Esophagus muscularis mucosa (tissue), 4 donors: ENCODE measurements around the gene CDK14. TPM values are rescaled to one million over a fixed set of nuclear protein-coding genes. Genes with fewer than 3 reads are reported as not detected.

ENCODE experiments used
- DNase-seq: peaks from one replicate; pipeline ENCODE4 v3.0.0-alpha.2; 2017; ENCODE audit errors: extremely low spot score
- H3K27ac ChIP-seq, 4 donors: fragments of 200-600 bp; sonication (generic); replicated peaks in 1 of 4; 1 replicate in 3 of 4; 2 replicates in 1 of 4; pipeline ENCODE4 v1.5.1; 2016 to 2019; ENCODE audit warnings: mild to moderate bottlenecking in 1 of 4
- H3K27me3 ChIP-seq, 4 donors: fragments of 200-600 bp; sonication (generic); one replicate each; pipeline versions ENCODE4 v1.5.1 to v1.6.0; 2016 to 2019
- H3K36me3 ChIP-seq, 4 donors: fragments of 200-600 bp; sonication (generic); one replicate each; pipeline ENCODE4 v1.5.1; 2016 to 2019
- H3K4me1 ChIP-seq, 4 donors: fragments of 200-600 bp; sonication (generic); one replicate each; pipeline ENCODE4 v1.5.1; 2016 to 2019
- H3K4me3 ChIP-seq, 4 donors: fragments of 200-600 bp; sonication (generic); 1 replicate in 2 of 4; 2 replicates in 2 of 4; pipeline ENCODE4 v1.5.1; 2016 to 2019; ENCODE audit warnings: mild to moderate bottlenecking in 4 of 4, moderate library complexity in 1 of 4
- H3K9me3 ChIP-seq, 4 donors: fragments of 200-600 bp; sonication (generic); 1 replicate in 3 of 4; 2 replicates in 1 of 4; pipeline ENCODE4 v1.5.1; 2016 to 2019
- CTCF ChIP-seq, 3 experiments: fragments of 200-600 bp in 2 of 3; fragments of 450-650 bp in 1 of 3; sonication (generic) in 2 of 3; IDR thresholded peaks; one replicate each; pipeline ENCODE4 v1.5.1; 2017 to 2019; ENCODE audit warnings: antibody characterized with exemption in 3 of 3, mild to moderate bottlenecking in 2 of 3, moderate library complexity in 1 of 3
- EP300 ChIP-seq: sonication (generic); formaldehyde crosslinking; IDR thresholded peaks from one replicate; pipeline ENCODE4 v1.6.1; 2017; ENCODE audit warnings: antibody characterized with exemption
- POLR2A ChIP-seq: fragments of 450-650 bp; IDR thresholded peaks from one replicate; pipeline ENCODE4 v1.6.1; 2017; ENCODE audit warnings: antibody characterized with exemption, moderate library complexity, mild to moderate bottlenecking, low read depth
- POLR2AphosphoS5 ChIP-seq, 2 donors: sonication (generic); formaldehyde crosslinking; IDR thresholded peaks; one replicate each; pipeline ENCODE4 v1.6.1; 2017; ENCODE audit warnings: antibody characterized with exemption in 2 of 2
- WGBS: methylation state at CpG from one replicate; pipeline ENCODE4 v1.1.5; 2018; 5-methylcytosine and 5-hydroxymethylcytosine counted together
- intact Hi-C: fragments of 100-400 bp; cut with DNase I; formaldehyde crosslinking; loops from one replicate; pipeline ENCODE4 v1.15.1; 2023
- total RNA-seq, 4 donors: library from RNA; depleted of rRNA; stranded (reverse); fragments of >200 nt; gene quantifications; one replicate each; pipeline versions ENCODE4 v1.1.0 to v1.2.1, GENCODE V29; 2016

CDK14 gene
- total RNA-seq, 4 donors from 2014 or later: 9.6 to 17.7 (median 14.3) TPM

DNA sequence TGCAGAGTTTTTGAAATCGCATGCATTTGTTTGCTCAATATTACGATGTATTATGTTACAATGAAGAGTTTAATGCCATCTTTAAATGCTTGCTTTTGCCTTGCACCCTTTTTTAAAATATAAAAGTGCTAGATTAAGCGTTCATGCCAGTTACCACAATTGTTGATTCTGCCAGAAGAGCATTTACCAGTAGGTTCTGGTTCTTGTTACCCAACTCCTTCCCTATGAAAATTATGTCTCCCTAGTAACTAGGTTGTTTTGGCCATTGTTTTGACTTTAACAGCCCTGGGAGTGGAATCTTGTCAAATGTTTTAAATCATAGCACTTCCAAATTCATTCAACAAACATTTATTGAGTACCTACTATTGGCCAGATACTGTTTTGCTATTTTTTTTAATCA is 32.8 kb upstream of the CDK14 start:
- DNase-seq: no peak
- Histone ChIP-seq H3K36me3 (no peaks in the 10 kb centered on the region), H3K4me3 (no peak overlapping the region), H3K9me3 (no peaks in the 10 kb centered on the region), H3K27ac (no peak overlapping the region), H3K4me1 (peaks cover 0 to 5% (median 2%) of the 10 kb centered on the region in 4 donors), H3K27me3 (no peaks in the 10 kb centered on the region)
- intact Hi-C loops: no loop called here
- WGBS: 63% methylated on average over 3 of the region's 3 CpGs
- TF ChIP-seq EP300 (no peak), POLR2AphosphoS5 (IDR thresholded peaks at IDR 0.05) (no peak), POLR2A (no peak), CTCF (IDR thresholded peaks at IDR 0.05) (no peak)

DNA sequence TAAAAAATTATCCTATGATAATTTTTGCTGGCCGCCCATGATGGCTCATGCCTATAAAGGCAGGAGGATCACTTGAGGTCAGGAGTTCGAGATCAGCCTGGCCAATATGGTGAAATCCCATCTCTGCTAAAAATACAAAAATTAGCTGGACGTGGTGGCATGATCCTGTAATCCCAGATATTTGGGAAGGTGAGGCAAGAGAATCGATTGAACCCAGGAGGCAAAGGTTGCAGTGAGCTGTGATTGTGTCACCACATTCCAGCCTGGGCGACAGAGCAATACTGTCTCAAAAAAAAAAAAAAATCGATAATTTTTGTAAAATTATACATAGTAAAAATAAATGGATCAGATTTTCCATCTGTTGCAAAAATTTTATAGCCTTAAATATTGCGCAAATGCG is 31.7 kb upstream of the CDK14 start:
- TF ChIP-seq CTCF (IDR thresholded peaks at IDR 0.05) (no peak), POLR2A (no peak), POLR2AphosphoS5 (IDR thresholded peaks at IDR 0.05) (no peak), EP300 (no peak)
- no peak overlapping the region for H3K4me3 ChIP-seq

GRCh38 chr7:90568213-90568612 is 27.9 kb upstream of the CDK14 start:
- Histone ChIP-seq H3K4me1 (peaks cover 0 to 5% (median 1%) of the 10 kb centered on the region in 4 donors), H3K36me3 (no peaks in the 10 kb centered on the region), H3K4me3 (no peak overlapping the region), H3K9me3 (no peaks in the 10 kb centered on the region), H3K27me3 (no peaks in the 10 kb centered on the region), H3K27ac (no peak overlapping the region)
- intact Hi-C loops: no loop called here
- DNase-seq: no peak
- 75% methylated on average over 4 of the region's 4 CpGs for WGBS
- TF ChIP-seq CTCF (IDR thresholded peaks at IDR 0.05): no peak
- TF ChIP-seq EP300: no peak
- no peak for TF ChIP-seq POLR2AphosphoS5 (IDR thresholded peaks at IDR 0.05)
- no peak for TF ChIP-seq POLR2A

More for the DNA sequence above, 31.7 kb upstream of the CDK14 start:
- Histone ChIP-seq H3K36me3 (no peaks in the 10 kb centered on the region), H3K27me3 (no peaks in the 10 kb centered on the region), H3K27ac (no peak overlapping the region), H3K9me3 (no peaks in the 10 kb centered on the region), H3K4me1 (peaks cover 0 to 5% (median 2%) of the 10 kb centered on the region in 4 donors)
- 94% methylated on average over 8 of the region's 8 CpGs for WGBS
- DNase-seq: no peak
- intact Hi-C loops: no loop called here

GRCh38 chr7:90569368-90569767 is 26.8 kb upstream of the CDK14 start:
- intact Hi-C loops: no loop called here
- Histone ChIP-seq H3K36me3 (no peaks in the 10 kb centered on the region), H3K9me3 (no peaks in the 10 kb centered on the region), H3K4me3 (no peak overlapping the region), H3K27ac (no peak overlapping the region), H3K4me1 (no peaks in the 10 kb centered on the region), H3K27me3 (no peaks in the 10 kb centered on the region)
- DNase-seq: no peak
- TF ChIP-seq CTCF (IDR thresholded peaks at IDR 0.05) (no peak), POLR2A (no peak)
- 95% methylated on average over 1 of the region's 1 CpG for WGBS

- Histone ChIP-seq H3K27me3 (no peaks in the 10 kb centered on the region), H3K4me1 (no peaks in the 10 kb centered on the region), H3K9me3 (no peaks in the 10 kb centered on the region), H3K4me3 (no peak overlapping the region), H3K27ac (no peak overlapping the region), H3K36me3 (no peaks in the 10 kb centered on the region)
- intact Hi-C loops: no loop called here
- TF ChIP-seq POLR2AphosphoS5 (IDR thresholded peaks at IDR 0.05): no peak
- no peak for TF ChIP-seq CTCF (IDR thresholded peaks at IDR 0.05)
- no peak for TF ChIP-seq POLR2A
- no peak for TF ChIP-seq EP300
- DNase-seq: no peak
- 69% methylated on average over 1 of the region's 1 CpG for WGBS
These were observed 25.7 kb upstream of the CDK14 start for GRCh38 chr7:90570373-90570959.
